Sciatic nerve (tissue), 2 donors: ENCODE measurements around the gene RRBP1. TPM values are rescaled to one million over a fixed set of nuclear protein-coding genes. Genes with fewer than 3 reads are reported as not detected.

ENCODE experiments used
- ATAC-seq: fragments of 200-7000 bp; cut with Tn5 transposase; one replicate; pipeline ENCODE4 v1.9.1; 2020; ENCODE audit warnings: mild to moderate bottlenecking, moderate library complexity
- DNase-seq: peaks from one replicate; pipeline ENCODE4 v3.0.0-alpha.2; 2020; ENCODE audit warnings: low spot score
- intact Hi-C: fragments of 100-400 bp; cut with DNase I; formaldehyde crosslinking; loops from one replicate; pipeline ENCODE4 v1.14.2; 2022
- total RNA-seq: library from RNA; stranded (reverse); fragmentation: NEBNext Ultra II Directional; extraction: Animal tissue kit (Norgen Biotek cat#: 25700); gene quantifications from one replicate; pipeline ENCODE4 v1.2.1, GENCODE V29; 2021
- donor health status: DM: no; HTN: no; CAD: no.
- donor health status: DM: no; HTN: no; CAD: no.

Gene RRBP1
- total RNA-seq, 1 donor from 2014 or later, result 163 TPM

DNA sequence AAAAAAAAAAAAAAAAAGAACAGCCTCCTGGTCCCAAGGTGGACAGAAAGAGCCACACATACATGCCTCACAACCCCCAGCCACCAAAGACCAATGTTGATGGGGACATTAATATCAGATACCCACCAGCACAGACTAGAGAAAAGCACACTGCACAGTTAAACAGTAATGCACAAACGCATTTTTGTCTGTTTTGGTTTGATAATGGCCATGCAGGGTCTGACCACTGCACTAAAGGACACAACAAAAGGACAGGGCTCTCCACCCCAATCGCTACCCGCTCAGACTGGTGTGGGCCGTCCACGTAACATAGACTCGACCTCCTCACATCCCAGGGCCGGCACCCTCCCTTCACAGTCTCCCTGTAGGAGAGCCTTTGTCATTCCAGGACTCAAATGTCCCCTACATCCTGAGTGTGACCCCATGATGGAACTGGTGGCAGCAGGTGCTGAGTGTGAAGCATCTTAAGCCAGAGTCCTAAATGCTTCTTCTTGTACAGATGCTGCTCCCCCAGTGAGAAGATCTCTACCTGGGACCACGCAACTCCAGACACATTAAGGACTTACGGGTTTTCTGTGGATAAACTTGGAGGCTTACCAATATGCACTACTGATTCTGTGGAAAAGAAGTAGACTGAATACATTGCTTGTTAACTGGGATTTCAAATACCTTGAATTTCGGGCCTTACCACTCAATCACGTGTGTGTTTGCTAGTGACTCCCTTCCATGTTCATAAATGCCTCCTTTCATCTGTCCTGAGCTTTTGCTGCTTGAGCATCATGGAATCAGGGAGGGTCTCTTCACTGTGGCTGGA lies 28.0 kb downstream of the RRBP1 start:
- intact Hi-C loops, result no loop called here
- ATAC-seq (no peak), DNase-seq (no peak)

- DNase-seq (peak; percentile 47), ATAC-seq (no peak)
- intact Hi-C loops, result no loop called here
Measured at GRCh38 chr20:17652411-17652810, 29.6 kb downstream of the RRBP1 start.

GRCh38 chr20:17651760-17652388 lies 30.2 kb downstream of the RRBP1 start:
- intact Hi-C loops, result no loop called here
- peak; percentile 42 for DNase-seq

DNA sequence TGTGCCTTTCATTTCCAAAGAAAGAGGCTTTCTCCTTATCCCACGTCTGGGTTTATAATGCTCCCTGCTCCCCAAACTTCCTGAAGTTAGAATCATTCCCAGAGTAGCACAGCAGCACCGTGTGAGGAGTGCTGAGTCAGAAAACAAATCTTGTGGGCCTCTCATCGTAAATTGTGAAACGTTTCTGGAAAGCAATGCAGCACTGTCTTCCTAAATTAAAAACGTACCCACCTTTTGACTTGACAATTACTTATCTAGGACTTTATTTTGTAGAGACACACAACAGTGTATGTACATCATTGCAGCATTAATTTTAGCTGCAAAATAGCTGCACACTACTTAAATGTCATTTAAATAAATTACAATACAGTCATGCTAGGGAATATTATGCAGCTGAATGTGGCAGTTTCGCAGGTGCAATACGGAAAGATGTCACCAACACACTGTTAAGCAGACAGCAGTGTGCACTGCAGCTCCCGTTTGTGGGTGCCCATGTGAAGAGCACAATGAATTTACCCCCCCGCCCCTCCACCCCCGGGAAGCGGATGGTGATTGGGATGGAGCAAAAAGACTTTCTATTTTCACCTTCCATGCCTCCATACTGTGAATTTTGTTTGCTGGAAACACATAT lies 30.8 kb downstream of the RRBP1 start:
- ATAC-seq (peak; percentile 38), DNase-seq (peak; percentile 21)
- intact Hi-C loops, result no loop called here

More at GRCh38 chr20:17651760-17652388, 30.2 kb downstream of the RRBP1 start:
- no peak for ATAC-seq

- intact Hi-C loops, result no loop called here
- DNase-seq (no peak), ATAC-seq (no peak)
Measured at GRCh38 chr20:17650301-17651128, 31.5 kb downstream of the RRBP1 start.

GRCh38 chr20:17648791-17649730 lies 33.0 kb downstream of the RRBP1 start:
- peak; percentile 19 for DNase-seq
- intact Hi-C loops, result no loop called here
- no peak for ATAC-seq

- DNase-seq (peak; percentile 63), ATAC-seq (peak; percentile 74)
- intact Hi-C loops, result no loop called here
Measured at GRCh38 chr20:17648315-17648646, 33.8 kb downstream of the RRBP1 start.

DNA sequence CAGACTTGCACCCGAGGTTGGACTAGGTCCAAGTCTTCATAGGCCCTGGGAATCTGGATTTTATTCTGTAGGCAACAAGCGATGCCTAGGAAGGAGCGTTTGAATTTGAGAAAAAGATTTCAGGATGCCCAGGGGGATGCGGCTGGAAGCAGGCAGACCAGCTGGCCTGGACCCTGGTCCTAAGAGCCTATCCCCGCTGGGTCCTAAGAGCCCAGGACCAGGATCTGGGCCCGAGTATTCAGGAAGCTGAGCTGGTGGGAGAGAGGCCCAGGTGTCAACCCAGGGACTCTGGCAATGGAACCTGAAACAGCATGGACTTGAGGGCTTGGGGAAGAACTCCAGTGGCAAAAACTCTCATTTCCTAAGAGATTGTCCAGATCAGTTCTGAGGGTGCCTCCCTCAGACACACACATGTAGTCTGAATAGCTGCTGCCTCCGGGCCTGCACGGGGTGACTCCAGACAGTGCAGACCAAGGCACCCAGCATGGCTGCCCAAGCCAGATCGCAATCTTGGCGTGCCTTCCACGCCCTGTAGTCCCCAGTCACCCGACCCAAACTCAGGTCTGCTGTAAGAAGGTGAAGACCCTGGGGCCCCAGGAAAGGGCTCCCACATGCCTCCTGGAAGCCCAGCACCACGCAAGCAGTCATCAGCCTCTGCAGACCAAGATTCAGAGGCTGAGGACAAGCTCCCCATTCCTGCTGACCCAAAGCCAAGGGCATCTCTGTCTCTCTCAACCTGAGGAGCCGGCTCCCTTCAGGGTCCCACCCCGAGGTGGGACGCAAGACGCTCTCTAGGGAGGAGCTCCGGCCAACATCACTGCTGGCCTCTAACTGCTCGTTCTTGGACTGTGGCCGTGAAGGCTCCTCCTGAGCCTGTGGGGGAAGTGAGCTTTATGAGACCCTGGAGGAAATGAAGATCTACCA lies 34.4 kb downstream of the RRBP1 start:
- ATAC-seq, result peak; percentile 1
- intact Hi-C loops, result no loop called here
- DNase-seq, result peak; percentile 49

DNA sequence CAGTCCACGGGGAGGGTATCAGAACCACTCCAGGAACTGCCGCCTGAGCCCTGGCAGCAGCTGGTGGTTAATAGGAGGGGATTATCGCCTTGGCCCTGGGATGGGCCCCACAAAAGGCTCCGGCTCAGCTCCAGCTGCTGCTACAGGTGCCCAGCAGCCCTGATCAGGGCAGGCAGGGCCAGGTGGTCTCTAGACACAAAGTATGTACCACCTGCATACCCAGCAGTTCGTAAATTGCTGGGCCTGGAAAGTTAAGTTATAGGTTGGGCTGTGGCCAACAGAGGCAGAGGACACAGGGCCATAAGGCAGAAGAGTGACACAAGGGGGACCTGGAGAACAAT lies 35.1 kb downstream of the RRBP1 start:
- intact Hi-C loops, result no loop called here
- DNase-seq (no peak), ATAC-seq (no peak)

DNA sequence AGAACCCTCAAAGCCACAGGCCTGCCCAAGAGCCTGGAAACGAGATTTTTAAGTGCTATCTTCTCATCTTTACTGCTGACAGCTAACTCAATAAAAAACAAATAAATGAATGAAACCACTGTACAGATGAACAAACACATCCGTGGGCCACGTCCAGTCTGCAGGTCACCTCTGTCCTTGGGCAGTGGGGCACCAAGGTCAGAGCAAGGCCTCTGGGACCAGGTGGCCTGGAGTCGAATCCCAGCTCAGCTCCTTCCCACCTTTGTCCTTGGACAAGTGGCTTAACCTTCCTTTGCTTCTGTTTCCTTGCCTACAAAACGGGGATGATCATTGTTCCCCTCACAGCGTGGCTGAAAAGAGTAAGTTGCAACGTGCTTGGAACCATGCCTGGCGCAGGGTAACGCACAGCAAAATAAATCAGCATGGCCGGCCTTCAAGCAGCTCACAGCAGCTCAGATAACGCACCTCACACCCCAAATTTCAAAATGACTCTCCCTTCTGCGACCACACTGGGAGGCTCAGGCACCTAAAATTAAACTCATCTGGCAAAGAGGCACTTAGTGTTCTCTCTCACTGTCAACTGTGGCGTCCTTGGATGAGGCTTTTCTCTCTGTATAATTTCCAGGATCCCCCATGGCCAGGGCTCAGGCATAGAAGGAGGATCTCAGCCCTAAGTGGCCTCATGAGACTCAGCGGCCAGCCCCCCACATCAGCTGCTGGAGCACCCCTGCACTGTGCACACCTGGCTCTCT lies 35.7 kb downstream of the RRBP1 start:
- DNase-seq, result peak; percentile 51
- no peak for ATAC-seq
- intact Hi-C loops, result no loop called here

GRCh38 chr20:17645546-17646208 lies 36.4 kb downstream of the RRBP1 start:
- DNase-seq, result peak; percentile 37
- intact Hi-C loops, result no loop called here
- peak; percentile 31 for ATAC-seq

GRCh38 chr20:17645010-17645409 lies 37.0 kb downstream of the RRBP1 start:
- DNase-seq (no peak), ATAC-seq (no peak)
- intact Hi-C loops, result no loop called here

GRCh38 chr20:17644451-17644850 lies 37.6 kb downstream of the RRBP1 start:
- DNase-seq, result no peak
- intact Hi-C loops, result no loop called here
- ATAC-seq, result no peak

GRCh38 chr20:17643531-17644188 lies 38.4 kb downstream of the RRBP1 start:
- ATAC-seq, result no peak
- no peak for DNase-seq
- intact Hi-C loops, result no loop called here

GRCh38 chr20:17642404-17643269 lies 39.4 kb downstream of the RRBP1 start:
- intact Hi-C loops, result no loop called here
- no peak for ATAC-seq
- DNase-seq, result no peak
